CD4-positive, CD25-positive, alpha-beta regulatory T cell (primary cell): Measurements from ENCODE around the gene XRRA1. TPM values are rescaled to one million over a fixed set of nuclear protein-coding genes. Genes with fewer than 3 reads are reported as not detected.
"Not testable (repeated sequence)": the region's sequence is repeated elsewhere in the genome, so short reads cannot be mapped to it uniquely, and the experiment has no call there.

Source experiments
- ATAC-seq, 2 donors: fragments of 150-1000 bp; cut with Tn5 transposase; one replicate each; pipeline ENCODE4 v1.10.0; 2021; ENCODE audit warnings: low read depth in 2 of 2, moderate number of reproducible peaks in 2 of 2, moderate library complexity in 1 of 2
- DNase-seq, 3 donors: peaks; one replicate each; pipeline versions ENCODE4 v3.0.0 to v3.0.0-alpha.2; 2012 to 2022; ENCODE audit warnings: mixed read lengths in 1 of 3
- H3K27ac ChIP-seq: one replicate; pipeline ENCODE4 v1.7.0; 2013; ENCODE audit warnings: mild to moderate bottlenecking, low read length; ENCODE audit not compliant: insufficient read depth, poor library complexity, severe bottlenecking
- H3K27me3 ChIP-seq: one replicate; pipeline ENCODE4 v1.7.0; 2013; ENCODE audit warnings: low read length; ENCODE audit not compliant: control insufficient read depth, insufficient read depth
- H3K36me3 ChIP-seq: one replicate; pipeline ENCODE4 v1.7.0; 2013; ENCODE audit warnings: mild to moderate bottlenecking, low read length, moderate library complexity; ENCODE audit not compliant: control insufficient read depth, insufficient read depth
- H3K4me1 ChIP-seq: 2 replicates; pipeline ENCODE4 v1.7.0; 2013; ENCODE audit warnings: mild to moderate bottlenecking, low read length; ENCODE audit not compliant: insufficient read depth, control insufficient read depth, poor library complexity, severe bottlenecking
- H3K4me3 ChIP-seq: one replicate; pipeline ENCODE4 v1.7.0; 2013; ENCODE audit warnings: low read depth, mild to moderate bottlenecking, low read length, moderate library complexity
- H3K9me3 ChIP-seq, 2 experiments: 1 replicate in 1 of 2; 2 replicates in 1 of 2; pipeline ENCODE4 v1.7.0; 2013; ENCODE audit warnings: low read length in 2 of 2, mild to moderate bottlenecking in 1 of 2, moderate library complexity in 1 of 2; ENCODE audit not compliant: control insufficient read depth in 2 of 2
- H3K27ac Mint-ChIP-seq, 3 donors: one replicate each; pipeline ENCODE4 v1.8.0; 2020 to 2022; ENCODE audit warnings: mild to moderate bottlenecking in 3 of 3, mixed read lengths in 3 of 3, moderate library complexity in 2 of 3
- H3K27me3 Mint-ChIP-seq: one replicate; pipeline ENCODE4 v1.8.0; 2022; ENCODE audit warnings: mild to moderate bottlenecking, mixed read lengths
- H3K36me3 Mint-ChIP-seq: one replicate; pipeline ENCODE4 v1.8.0; 2020; ENCODE audit warnings: mixed read lengths
- H3K4me1 Mint-ChIP-seq, 4 donors: one replicate each; pipeline ENCODE4 v1.8.0; 2020 to 2022; ENCODE audit warnings: mixed read lengths in 4 of 4, mild to moderate bottlenecking in 1 of 4
- H3K4me3 Mint-ChIP-seq, 4 donors: one replicate each; pipeline ENCODE4 v1.8.0; 2020 to 2022; ENCODE audit warnings: mild to moderate bottlenecking in 4 of 4, mixed read lengths in 4 of 4, moderate library complexity in 3 of 4
- H3K9me3 Mint-ChIP-seq, 7 donors: one replicate each; pipeline ENCODE4 v1.8.0; 2020 to 2022; ENCODE audit warnings: mixed read lengths in 7 of 7, mild to moderate bottlenecking in 3 of 7, moderate library complexity in 2 of 7
- polyA plus RNA-seq, 4 donors: library from polyadenylated mRNA; unstranded; fragments of 300-500 nt; fragmentation: Illumina TruSeq; gene quantifications; one replicate each; pipeline ENCODE4 v1.2.3, GENCODE V29; 2021
- total RNA-seq: library from RNA; stranded (reverse); gene quantifications from one replicate; pipeline ENCODE4 v1.2.3, GENCODE V29; 2022

Gene XRRA1
- total and polyA plus RNA-seq, 5 donors from 2014 or later: 5.4 to 33.4 (median 8.2) TPM

DNA sequence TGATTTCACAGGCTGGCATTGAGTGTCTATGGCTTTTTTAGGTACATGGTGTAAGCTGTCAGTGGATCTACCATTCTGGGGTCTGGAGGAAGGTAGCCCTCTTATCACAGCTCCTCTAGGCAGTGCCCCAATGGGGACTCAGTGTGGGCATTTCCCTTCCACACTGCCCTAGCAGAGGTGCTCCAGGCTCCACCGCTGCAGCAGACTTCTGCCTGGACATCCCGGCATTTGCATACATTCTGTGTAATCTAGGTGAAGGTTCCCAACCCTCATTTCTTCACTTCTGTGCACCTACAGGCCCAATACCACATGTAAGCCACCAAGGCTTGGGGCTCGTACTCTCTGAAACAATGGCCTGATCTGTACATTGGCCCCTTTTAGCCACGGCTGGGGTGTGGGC, 122.0 kb downstream of the XRRA1 start:
- Mint-ChIP-seq H3K9me3 (peaks cover 0 to 38% (median 20%) of the 10 kb centered on the region in 7 donors), H3K27ac (peak overlapping the region in 1 of 3 donors; percentile 5), H3K27me3 (peaks cover 4% of the 10 kb centered on the region), H3K4me1 (peaks cover 6 to 16% (median 11%) of the 10 kb centered on the region in 4 donors), H3K4me3 (no peak overlapping the region), H3K36me3 (peaks cover 80% of the 10 kb centered on the region)
- Histone ChIP-seq H3K27me3 (no peaks in the 10 kb centered on the region), H3K4me3 (no peak overlapping the region), H3K27ac (no peak overlapping the region), H3K4me1 (no peaks in the 10 kb centered on the region), H3K9me3 (peaks cover 20 to 36% of the 10 kb centered on the region in 2 experiments), H3K36me3 (peaks cover 48% of the 10 kb centered on the region)
- DNase-seq: peak in 1 of 3 donors; percentile 20
- ATAC-seq: no peak

DNA sequence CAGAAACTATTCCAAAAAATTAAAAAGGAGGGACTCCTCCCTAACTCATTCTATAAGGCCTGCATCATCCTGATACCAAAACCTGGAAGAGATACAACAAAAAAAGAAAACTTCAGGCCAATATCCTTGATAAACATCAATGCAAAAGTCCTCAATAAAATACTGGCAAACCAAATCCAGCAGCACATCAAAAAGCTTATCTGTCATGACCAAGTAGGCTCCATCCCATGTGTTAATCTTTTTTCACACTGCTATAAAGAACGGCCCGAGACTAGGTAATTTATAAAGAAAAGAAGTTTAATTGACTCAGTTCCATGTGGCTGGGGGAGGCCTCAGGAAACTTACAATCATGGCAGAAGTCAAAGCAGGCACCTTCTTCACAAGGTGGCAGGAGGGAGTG, 123.3 kb downstream of the XRRA1 start:
- H3K4me3 ChIP-seq, H3K4me3 Mint-ChIP-seq, H3K27ac Mint-ChIP-seq, ATAC-seq, H3K27me3 Mint-ChIP-seq, H3K27ac ChIP-seq, H3K27me3 ChIP-seq, DNase-seq, H3K4me1 ChIP-seq: not testable (repeated sequence)
- peaks cover 0 to 38% (median 20%) of the 10 kb centered on the region in 7 donors for H3K9me3 Mint-ChIP-seq
- peaks cover 0 to 12% (median 5%) of the 10 kb centered on the region in 4 donors for H3K4me1 Mint-ChIP-seq
- peaks cover 54% of the 10 kb centered on the region for H3K36me3 ChIP-seq
- H3K36me3 Mint-ChIP-seq: peaks cover 72% of the 10 kb centered on the region
- H3K9me3 ChIP-seq: peaks cover 20 to 36% of the 10 kb centered on the region in 2 experiments

DNA sequence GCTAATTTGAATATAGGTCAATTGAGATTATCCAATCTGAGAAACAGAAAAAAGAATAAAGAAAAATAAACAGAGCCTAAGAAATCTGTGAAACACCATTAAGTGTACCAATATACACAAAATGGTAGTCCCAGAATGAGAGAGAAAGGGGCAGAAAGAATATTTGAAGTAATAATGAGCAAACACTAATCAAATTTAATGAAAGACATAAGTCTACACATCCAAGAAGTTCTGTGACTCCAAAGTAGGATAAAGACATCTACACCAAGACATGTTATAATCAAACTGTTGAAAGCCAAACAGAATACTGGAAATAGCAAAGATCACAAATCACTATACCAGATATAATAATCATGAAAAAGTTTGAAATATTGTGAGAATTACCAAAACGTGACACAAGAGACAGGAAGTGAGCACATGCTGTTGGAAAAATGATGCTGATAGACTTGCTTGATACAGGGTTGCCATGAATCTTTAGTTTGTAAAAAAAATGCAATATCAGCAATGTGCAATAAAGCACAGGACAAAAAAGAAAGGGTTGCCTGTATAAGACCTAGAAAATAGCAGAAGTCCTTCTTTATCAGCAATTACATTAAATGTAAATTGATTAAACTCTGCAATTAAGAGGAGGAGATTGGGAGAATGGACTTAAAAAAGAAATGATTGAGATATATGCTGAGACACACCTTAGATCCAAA, 124.5 kb downstream of the XRRA1 start:
- Mint-ChIP-seq H3K4me3 (no peak overlapping the region), H3K36me3 (peaks cover 73% of the 10 kb centered on the region), H3K27me3 (no peaks in the 10 kb centered on the region), H3K27ac (no peak overlapping the region), H3K4me1 (peaks cover 1 to 14% (median 10%) of the 10 kb centered on the region in 4 donors), H3K9me3 (peaks cover 0 to 32% (median 20%) of the 10 kb centered on the region in 7 donors)
- peaks cover 63% of the 10 kb centered on the region for H3K36me3 ChIP-seq
- H3K4me1 ChIP-seq: no peaks in the 10 kb centered on the region
- ATAC-seq: no peak
- DNase-seq: no peak
- peaks cover 20 to 36% of the 10 kb centered on the region in 2 experiments for H3K9me3 ChIP-seq
- H3K27me3 ChIP-seq: no peaks in the 10 kb centered on the region
- H3K4me3 ChIP-seq: no peak overlapping the region
- H3K27ac ChIP-seq: no peak overlapping the region

GRCh38 chr11:74822170-74822569, 126.7 kb downstream of the XRRA1 start:
- H3K9me3 ChIP-seq: peaks cover 20 to 32% of the 10 kb centered on the region in 2 experiments
- no peak for ATAC-seq
- Mint-ChIP-seq H3K9me3 (peaks cover 0 to 27% (median 15%) of the 10 kb centered on the region in 7 donors), H3K4me3 (no peak overlapping the region), H3K27me3 (no peaks in the 10 kb centered on the region), H3K27ac (no peak overlapping the region), H3K36me3 (peaks cover 71% of the 10 kb centered on the region), H3K4me1 (peaks cover 24 to 32% (median 29%) of the 10 kb centered on the region in 4 donors)
- no peak overlapping the region for H3K4me3 ChIP-seq
- peaks cover 14% of the 10 kb centered on the region for H3K4me1 ChIP-seq
- H3K27ac ChIP-seq: no peak overlapping the region
- DNase-seq: no peak
- peaks cover 72% of the 10 kb centered on the region for H3K36me3 ChIP-seq
- H3K27me3 ChIP-seq: no peaks in the 10 kb centered on the region

- DNase-seq (no peak), ATAC-seq (no peak)
- Histone ChIP-seq H3K4me3 (no peak overlapping the region), H3K9me3 (peaks cover 14 to 18% of the 10 kb centered on the region in 2 experiments), H3K27me3 (no peaks in the 10 kb centered on the region), H3K36me3 (peaks cover 70% of the 10 kb centered on the region), H3K27ac (no peak overlapping the region), H3K4me1 (peaks cover 14% of the 10 kb centered on the region)
- H3K4me3 Mint-ChIP-seq: no peak overlapping the region
- H3K27me3 Mint-ChIP-seq: no peaks in the 10 kb centered on the region
- peaks cover 36 to 43% (median 41%) of the 10 kb centered on the region in 4 donors for H3K4me1 Mint-ChIP-seq
- H3K27ac Mint-ChIP-seq: no peak overlapping the region
- peaks cover 79% of the 10 kb centered on the region for H3K36me3 Mint-ChIP-seq
- peaks cover 0 to 19% (median 13%) of the 10 kb centered on the region in 7 donors for H3K9me3 Mint-ChIP-seq
Measured at GRCh38 chr11:74820763-74821162, 128.1 kb downstream of the XRRA1 start.

- no peak overlapping the region for H3K4me3 Mint-ChIP-seq
- H3K36me3 Mint-ChIP-seq: peaks cover 70% of the 10 kb centered on the region
- peaks cover 36 to 45% (median 41%) of the 10 kb centered on the region in 4 donors for H3K4me1 Mint-ChIP-seq
- DNase-seq (no peak), ATAC-seq (no peak)
- H3K27me3 Mint-ChIP-seq: no peaks in the 10 kb centered on the region
- Histone ChIP-seq H3K36me3 (peaks cover 65% of the 10 kb centered on the region), H3K4me3 (no peak overlapping the region), H3K27me3 (no peaks in the 10 kb centered on the region), H3K27ac (no peak overlapping the region), H3K4me1 (peaks cover 14% of the 10 kb centered on the region), H3K9me3 (peaks cover 7 to 13% of the 10 kb centered on the region in 2 experiments)
- H3K27ac Mint-ChIP-seq: peak overlapping the region in 2 of 3 donors; percentile 68 to 84
- peaks cover 0 to 10% (median 5%) of the 10 kb centered on the region in 7 donors for H3K9me3 Mint-ChIP-seq
Measured at GRCh38 chr11:74819400-74819799, 129.5 kb downstream of the XRRA1 start.

DNA sequence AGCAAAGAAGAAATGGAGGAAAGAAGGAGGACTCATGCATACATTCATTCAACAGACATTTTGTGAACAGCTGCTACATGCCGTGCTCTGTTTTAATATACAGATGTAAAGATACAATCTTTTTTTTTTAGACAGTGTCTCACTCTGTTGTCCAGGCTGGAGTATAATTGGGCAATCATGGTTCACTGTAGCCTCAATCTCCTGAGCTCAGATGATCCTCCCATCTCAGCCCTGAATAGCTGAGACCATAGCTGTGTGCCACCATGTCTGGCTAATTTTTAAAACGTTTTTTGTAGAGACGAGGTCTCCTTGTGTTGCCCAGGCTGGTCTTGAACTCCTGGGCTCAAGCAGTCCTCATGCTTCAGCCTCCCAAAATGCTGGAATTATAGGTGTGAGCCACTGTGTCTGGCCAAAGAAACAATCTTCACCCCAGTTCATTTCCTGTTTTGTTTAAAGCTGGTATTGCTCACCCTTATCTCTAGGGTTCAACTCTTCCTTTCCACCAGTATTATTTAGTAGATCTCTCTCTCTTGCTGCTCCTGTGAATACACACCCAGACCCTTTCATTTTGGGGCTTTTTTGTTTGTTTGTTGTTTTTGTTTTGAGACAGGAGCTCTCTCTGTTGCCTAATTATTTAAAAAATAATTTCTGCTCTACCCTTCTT, 130.5 kb downstream of the XRRA1 start:
- Histone ChIP-seq H3K36me3 (peaks cover 58% of the 10 kb centered on the region), H3K4me3 (peak overlapping the region; percentile 4), H3K27me3 (no peaks in the 10 kb centered on the region), H3K27ac (no peak overlapping the region), H3K9me3 (peaks cover 0 to 3% of the 10 kb centered on the region in 2 experiments), H3K4me1 (peaks cover 14% of the 10 kb centered on the region)
- ATAC-seq (no peak), DNase-seq (peak in 1 of 3 donors; percentile 6)
- Mint-ChIP-seq H3K4me3 (peak overlapping the region in 2 of 4 donors; percentile 12 to 24), H3K27me3 (no peaks in the 10 kb centered on the region), H3K9me3 (peaks cover 0 to 3% (median 0%) of the 10 kb centered on the region in 7 donors), H3K36me3 (peaks cover 61% of the 10 kb centered on the region), H3K27ac (peak overlapping the region; percentile 68 to 95 (median 84)), H3K4me1 (peaks cover 36 to 45% (median 41%) of the 10 kb centered on the region in 4 donors)
